GM21381 (cell line): ENCODE data around the gene MUCL1.

ENCODE experiments used
- ATAC-seq: cut with Tn5 transposase; IDR thresholded peaks from one replicate; pipeline ENCODE4 v1.9.1; 2021; ENCODE audit warnings: mild to moderate bottlenecking, moderate library complexity; ENCODE audit not compliant: unreplicated experiment

The MUCL1 gene

DNA sequence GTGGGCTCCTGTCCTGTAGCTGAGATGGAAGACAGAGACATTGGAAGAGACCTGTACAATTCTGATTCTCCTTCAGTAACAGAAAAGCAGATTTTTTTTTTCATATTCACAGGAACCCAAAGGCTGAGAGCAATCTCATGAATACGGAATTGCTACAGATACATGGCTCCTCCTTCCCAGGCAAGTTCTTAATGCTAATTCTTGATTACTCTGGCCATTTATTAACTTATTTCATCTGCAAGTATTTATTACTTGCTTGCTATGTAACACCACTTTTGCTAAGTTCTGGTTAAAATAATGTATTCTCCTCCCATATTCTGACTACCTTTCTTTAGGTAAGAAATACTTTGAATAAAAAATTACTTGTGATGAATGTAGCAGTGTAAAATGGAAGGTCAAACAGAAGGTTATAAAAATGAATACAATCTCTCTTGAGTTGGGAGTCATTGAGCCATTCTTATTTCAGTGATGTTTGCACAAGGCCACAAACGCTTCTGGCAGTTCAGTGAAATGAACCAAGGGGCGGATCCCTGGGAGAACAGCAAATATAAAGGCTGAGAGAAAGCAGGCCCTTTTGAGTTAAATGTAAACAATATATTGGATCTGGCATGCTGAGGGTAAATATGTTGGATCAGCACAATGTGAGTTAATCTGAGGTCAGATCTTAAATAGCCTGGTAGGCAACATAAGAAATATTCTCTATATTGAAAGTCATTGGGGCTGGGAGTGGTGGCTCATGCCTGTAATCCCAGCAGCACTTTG, 37.6 kb downstream of the MUCL1 start:
- ATAC-seq, result no peak
